Stimulated activated naive CD4-positive, alpha-beta T cell treated with Interleukin-2 at 50 U/mL for 16 hours (primary cell): ENCODE data around the gene CACUL1.
"Not testable (repeated sequence)": the region's sequence is repeated elsewhere in the genome, so short reads cannot be mapped to it uniquely, and the experiment has no call there.

Source experiments
- DNase-seq: peaks from one replicate; lab custom pipeline; 2025; lab: John Stamatoyannopoulos, UW

CACUL1 gene

DNA sequence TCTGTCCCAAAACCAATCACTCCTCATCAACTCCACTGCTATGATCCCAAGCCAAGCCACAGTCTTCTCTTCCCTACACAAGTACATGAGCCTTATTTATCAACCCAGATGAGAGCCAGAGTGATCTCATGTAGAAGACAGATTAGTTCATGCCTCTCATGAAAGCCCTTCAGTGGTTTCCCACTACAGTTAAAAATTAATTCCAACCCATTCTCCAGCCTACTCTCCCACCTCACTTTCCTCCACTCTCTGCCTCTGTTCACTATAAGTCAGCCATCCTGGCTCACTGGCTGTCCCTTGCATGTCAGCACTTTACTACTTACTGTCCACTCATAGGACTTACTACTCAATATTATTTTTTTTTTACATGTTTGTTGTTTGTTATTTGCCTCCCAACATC, 67.3 kb downstream of the CACUL1 start:
- no peak for DNase-seq

DNA sequence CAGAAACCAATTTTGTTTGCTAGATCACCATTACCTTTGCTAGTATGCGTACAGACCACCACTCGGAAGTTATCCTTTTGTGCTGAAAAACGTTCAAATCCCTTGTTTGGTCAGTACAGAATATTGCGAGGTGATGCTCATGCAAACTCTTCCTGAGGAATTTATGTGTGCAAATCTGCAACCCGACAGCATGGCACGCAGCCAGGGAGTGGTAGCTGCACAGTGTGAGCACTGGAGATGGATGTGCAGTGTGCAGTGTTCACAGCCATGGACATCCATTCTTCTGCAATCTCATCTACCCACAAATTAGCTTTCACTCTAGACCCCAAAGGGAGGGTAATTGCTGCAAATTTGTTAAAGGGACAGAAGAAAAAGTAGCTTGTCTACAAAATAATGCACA, 72.2 kb downstream of the CACUL1 start:
- DNase-seq, result no peak

DNA sequence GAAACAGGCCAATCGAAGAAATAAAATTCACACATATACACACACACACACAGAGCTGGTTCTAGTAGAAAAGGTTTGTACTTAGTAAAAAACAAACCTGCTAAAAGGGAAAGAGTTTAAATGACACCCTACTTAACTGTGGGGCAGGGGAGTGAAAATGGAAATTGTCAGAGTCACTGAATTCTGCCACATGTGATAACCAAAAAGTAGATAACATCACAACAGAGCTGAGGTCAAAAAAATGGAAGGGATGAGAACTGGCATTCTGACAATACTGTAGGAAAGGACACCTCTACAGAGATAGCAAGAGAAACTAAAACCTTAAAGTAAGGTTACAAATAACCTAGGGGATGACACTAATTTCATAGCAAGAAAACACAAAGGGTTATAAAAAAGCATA, 74.6 kb downstream of the CACUL1 start:
- DNase-seq, result no peak

DNA sequence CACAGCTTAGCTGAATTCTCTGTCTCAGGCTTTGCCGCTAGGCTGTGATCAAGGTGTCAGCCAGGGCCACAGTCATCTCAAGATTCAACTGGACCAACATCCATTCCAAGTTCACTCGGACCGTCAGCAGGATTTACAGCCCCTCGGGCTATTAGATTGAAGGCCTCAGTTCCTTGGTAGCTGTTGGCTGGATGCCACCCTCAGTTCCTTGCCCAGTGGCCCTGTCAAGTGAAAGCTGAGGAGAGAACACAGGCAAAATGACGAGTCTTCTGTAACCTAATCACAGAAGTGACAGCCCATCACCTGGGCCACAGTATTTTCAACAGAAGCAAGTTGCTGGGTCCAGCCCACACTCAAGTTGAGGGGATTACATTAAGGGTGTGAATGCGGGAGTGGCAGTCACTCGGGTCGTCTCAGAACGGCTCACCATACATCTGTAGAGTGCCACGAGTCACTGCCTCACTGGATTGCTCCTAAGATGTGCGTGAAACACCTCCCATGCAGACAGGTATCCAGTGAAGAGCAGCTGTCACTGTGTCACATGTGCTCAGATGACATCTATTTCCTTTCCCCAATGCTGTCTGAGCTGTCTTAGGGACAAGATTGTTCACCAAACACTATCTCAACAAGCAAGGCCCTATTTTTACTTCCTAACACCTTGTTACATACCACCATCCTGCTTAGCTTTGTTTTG, 80.4 kb downstream of the CACUL1 start:
- DNase-seq, result no peak

DNA sequence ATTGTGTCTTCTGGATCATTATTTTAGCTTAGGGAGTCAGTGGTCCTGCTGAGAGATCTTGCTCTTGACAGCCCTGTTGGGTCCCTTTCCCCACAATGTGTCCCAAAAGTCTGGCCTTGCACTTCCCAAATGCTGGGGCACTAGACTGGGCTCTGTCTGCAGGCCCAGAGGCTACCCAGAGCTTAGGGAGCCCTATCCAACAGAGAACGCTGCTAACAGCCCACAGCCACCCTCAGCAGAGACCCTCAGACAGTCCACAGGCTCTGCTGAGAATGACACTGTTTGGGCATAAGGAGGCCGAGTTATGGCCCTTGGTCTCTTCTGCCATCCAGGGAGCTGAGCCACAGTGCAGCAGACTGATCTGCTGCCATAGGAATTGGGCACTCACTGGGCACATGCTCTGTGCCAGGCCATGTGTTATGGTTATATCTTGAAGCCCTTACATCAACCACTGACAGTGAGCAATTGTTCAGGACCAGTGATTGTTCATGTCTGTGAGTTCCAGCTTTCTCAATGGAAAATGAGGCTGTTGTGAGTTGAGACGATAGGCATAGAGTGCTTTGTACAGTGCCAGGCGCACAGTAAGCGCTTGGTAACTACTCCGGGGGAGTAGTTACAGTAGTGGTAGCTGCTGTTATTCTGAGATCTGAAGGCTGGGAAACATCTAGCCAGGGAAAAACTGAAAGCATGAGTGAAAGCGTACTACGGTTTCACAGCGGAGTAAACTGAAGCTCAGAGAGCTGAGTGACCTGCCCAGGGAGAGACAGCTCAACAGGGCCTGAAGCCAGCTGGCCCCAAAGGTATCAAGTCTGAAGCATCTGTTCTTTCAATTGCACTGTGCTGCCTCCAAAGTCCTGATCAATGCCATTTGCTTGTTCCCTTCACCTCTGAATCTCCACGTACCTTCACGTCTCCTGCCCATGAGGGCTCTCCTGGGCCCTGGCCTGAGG, 81.7 kb downstream of the CACUL1 start:
- DNase-seq, result no peak

DNA sequence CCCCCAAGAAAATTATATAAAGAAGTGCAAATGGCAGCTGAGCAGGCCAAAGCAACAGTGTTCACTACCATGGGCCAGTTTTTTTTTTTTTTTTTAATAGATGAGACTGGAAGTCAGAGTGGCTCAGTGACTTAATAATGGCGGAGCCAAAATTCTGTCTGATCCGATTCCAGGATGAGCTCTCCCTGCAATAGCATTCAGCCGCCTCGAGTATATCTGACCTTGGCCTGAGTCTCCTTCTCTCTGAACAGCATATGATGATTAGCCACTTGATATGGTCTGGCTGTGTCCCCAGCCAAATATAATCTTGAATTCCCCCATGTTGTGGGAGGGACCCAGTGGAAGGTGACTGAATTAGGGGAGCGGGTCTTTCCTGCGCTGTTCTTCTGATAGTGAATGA, 82.6 kb downstream of the CACUL1 start:
- DNase-seq, result no peak

DNA sequence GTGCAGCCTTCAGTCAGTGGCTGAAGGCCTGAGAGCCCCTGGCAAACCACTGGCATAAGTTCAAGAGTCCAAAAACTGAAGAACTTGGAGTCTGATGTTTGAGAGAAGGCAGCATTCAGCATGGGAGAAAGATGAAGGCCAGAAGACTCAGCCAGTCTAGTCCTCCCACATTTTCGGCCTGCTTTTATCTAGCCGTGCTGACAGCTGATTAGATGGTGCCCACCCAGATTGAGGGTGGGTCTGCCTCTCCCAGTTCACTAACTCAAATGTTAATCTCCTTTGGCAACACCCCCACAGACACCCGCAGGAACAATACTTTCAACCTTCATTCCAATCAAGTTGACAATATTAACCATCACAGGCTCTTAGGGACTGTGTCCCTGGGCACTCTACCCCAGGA, 83.5 kb downstream of the CACUL1 start:
- not testable (repeated sequence) for DNase-seq

DNA sequence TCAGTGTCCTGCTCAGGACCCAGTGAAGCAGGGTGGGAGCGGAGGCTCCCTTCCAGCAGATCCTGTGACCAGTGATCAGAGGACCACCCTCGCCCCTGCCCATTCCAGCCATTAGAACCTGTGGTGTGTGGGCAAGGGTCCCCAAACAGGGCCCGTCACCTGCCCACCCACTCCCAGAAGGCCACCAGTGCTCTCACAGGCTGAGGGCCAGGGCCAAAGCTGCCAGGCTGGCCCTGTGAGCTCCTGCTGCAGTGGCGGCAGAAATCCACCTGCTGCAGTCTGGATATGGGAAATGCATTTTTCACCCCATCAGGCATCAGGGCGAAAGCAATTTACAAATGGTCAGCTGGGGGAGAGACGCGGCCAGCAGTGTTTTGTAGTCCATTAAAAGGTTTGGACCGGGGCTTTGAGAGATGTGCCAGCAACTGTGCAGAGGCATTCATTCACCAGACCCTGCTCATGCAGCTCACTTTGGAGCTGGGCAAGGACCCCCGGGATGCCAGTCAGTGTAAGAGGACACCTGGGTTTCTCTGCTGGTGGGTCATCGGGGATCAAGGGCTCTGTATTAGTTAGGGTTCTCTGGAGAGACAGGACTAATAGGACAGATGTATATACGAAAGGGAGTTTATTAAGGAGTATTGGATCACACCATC, 84.2 kb downstream of the CACUL1 start:
- DNase-seq, result no peak

DNA sequence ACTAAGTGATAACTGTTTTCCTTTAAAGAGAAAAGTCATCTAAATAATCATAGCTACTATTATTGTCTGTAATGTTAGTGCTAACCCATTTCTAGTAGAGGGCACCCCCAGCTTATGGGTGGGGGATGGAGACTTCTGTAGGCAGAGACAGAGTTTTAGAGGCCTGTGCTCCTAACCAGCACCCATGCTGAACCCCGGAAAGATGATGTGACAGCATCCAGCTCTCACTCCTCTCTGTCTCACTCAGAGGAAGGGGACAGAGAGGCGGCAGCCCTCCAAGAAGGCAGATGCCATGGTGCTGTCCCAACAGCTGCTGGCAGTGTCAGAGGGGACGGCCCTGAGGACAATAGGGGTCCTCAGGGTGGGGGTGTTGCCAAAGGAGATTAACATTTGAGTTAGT, 84.9 kb downstream of the CACUL1 start:
- DNase-seq, result no peak

DNA sequence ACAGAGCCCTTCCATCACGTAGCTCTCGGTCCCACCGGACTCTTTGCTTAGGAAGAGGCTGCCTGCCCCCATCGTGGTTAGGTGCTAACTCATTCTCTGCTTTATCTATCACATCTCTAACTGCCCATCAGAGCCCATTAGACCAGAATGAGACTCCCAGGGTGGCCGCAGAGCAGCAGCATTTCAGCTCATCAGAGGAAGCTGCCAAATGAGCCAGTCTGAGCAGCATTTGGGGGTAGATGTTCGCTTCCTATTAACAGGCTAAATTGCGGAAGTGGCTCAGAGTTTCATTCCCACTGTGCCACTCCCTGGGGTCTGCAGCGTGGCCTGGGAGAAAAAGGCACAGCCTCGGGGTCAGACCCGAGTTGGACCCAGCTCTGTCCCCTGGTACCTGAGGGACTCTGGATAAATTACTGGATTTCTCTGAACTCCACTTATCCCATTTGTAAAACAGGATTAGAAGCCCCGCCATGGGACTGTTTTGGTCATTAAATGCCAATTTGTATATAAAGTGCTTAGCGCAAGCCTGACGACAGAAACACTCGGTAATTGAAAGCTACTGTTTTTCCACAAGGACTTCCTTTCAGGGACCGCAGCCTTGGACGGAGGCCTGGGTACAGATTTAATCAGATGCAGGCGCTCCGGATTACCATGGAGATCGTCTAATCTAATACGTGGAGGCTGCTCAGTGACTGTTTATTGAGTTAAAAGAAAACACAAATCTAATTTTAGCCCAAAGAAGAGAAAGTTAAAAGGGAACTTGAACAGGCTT, 85.6 kb downstream of the CACUL1 start:
- DNase-seq, result no peak

DNA sequence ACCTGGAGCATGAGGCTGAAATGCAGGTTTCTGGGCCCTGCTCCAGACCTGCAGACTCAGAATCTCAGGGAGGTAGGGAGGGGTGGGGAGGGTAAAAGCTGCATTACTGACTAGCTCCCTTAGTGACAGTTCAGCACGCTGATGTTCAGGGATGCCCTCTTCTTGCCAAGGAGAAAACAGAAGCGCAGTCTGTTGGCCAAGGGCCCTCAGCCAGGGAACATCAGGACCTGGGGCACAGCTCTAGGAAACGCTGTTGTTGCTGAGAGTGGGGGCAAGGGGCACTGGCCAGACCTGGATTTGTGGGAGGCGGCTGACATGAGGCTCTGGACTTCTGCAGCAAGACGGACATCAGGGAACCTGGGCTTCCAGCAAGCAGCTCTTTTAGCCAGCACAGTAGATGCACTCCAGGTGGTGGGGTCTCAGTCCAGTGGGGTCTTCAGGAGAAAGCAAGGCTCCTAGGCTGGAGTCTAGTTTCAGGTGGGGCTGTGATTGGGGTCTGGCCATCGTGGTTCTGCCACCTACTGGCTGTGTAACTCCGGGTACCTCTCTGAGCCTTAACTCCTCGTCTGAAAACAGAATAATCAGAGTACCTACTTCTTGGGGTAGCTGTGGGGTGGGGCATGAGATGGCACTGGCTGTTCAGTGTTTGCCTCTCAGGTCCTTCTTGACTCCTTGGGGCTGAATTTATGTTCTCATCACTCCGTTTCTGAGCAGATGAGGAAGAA, 86.4 kb downstream of the CACUL1 start:
- no peak for DNase-seq

DNA sequence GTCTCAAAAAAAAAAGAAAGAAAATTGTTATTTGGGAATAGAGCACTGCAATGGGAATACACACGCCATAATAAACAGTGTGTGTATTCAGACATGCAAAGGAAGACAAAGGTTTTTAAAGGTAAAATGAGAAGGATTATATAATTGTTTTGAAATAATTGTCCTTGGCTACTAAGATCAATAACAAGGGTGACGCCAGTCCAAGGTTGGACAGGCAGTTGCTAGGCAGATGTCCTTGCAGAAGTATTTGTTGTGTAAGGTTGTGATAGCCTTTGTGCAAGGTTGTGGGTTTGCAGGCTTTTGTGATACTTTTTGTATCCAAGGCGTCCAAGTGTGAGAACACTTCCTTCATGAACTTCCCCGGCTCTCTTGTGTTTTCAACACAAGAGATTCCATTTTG, 87.0 kb downstream of the CACUL1 start:
- no peak for DNase-seq

DNA sequence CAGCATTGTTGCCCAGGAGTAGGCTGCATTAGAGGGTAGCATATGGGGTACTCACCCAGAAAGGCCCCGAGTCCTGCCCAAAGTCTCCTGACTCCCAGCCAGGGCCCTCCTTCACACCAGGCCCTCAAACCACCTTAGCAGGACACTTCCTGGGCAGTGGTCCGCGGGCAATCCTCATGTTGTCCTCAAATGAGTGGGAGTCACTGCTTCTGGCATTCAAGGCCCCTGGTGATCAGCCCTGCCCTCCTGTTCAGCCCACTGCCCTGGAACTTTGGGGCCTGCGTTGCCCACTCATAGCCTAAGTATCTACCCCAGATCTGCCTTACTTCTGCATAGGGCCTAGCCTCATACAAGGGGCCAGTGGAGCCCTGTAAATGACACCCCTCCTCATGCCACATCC, 88.4 kb downstream of the CACUL1 start:
- no peak for DNase-seq

DNA sequence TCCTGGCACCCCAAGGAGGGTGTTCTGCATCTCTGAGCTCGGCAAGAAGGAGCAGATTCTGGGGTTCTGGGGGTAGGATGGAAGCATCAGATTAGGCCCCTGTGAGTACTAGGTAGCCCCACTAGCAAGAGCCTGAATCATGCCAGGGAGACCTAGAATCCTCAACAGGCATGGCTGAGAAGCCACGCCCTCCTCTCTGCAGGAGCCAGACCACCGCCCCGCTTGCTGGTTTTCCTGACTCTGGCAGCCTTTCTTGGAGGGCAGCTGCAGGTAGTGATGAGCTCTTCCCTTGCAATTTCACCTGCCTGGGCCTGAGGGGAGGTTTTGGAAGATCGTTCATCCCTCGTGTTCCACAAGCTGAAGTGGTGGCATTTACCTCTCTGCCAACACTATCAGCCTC, 90.4 kb downstream of the CACUL1 start:
- no peak for DNase-seq

DNA sequence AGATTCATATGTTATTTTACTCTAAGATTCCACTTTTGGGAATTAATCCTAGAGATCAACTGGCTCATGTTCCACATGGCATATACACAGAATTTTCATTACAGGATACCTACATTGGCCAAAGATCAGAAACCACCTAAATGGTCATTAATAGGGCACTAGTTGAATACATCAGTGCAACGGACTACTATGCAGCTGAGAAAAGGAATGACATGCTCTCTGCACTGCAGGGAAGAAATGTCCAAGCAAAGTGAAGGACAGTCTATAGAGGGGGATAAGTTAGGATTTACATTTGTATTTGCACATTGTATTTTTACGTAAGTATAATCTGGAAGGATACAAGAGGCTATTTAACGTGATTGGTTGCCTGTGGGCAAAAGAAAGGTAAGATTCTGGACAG, 91.6 kb downstream of the CACUL1 start:
- no peak for DNase-seq

DNA sequence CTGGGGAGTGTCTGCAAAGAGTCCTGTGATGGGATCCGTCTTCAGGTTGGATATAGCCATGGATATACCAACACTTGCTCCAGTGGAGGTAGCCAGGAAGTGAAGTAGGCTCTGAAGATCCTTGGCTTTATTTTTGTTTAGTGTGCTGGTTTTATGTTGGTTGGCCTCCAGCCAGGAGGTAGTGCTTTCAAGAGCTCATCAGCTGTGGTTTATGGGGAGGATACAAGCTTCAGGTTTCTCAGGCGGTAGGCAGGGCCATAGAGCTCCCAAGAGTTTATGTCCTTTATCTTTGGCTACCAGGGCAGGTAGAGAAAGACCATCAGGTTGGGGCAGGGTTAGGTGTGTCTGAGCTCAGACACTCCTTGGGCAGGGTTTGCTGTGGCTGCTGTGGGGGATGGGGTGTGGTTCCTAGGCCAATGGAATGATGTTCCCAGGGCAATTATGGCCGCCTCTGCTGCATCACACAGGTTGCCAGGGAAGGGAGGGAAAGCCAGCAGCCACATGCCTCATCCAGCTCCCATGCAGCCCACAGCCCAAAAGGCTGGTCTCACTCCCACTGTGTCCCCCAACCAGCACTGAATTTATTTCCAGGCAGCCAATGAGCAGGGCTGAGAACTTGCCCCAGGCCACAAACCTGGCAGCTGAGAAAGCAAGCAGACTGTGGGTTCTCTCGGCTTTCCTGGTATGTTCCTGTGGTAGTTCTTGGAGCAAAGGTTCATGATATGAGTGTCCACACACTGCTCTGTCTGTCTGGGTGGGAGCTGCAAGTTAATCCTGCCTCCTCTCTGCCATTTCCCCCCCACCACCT, 92.3 kb downstream of the CACUL1 start:
- DNase-seq, result no peak

DNA sequence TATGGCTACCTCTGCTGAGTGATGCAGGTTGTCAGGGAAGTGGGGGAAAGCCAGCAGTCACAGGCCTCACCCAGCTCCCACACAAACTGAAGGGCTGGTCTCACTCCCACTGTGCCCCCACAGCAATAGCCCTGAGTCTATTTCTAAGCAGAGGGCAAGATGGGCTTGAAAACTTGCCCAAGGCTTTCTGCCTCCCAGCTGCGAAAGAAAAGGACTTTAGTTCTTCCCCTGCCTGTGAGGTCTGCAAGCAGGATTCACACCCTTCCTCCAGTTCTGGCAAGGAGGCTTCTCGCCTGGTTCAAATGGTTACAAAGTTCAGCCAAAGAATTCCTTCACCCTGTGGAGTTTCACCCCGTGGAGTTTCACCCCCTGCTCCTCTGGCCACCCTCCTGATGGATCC, 96.0 kb downstream of the CACUL1 start:
- no peak for DNase-seq

DNA sequence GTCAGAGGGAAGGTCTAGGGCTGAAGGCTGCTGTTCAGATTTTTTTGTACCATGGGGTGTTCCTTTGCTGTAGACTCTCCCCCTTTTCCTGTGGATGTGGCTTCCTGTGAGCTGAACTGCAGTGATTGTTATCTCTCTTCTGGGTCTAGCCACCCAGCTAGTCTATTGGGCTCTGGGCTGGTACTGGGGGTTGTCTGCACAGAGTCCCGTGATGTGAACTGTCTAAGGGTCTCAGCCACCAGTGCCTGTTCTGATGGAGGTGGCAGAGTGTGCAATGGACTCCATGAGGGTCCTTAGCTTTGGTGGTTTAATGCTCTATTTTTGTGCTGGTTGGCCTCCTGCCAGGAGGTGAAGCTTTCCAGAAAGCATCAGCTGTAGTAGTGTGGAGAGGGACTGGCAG, 96.6 kb downstream of the CACUL1 start:
- DNase-seq, result not testable (repeated sequence)

DNA sequence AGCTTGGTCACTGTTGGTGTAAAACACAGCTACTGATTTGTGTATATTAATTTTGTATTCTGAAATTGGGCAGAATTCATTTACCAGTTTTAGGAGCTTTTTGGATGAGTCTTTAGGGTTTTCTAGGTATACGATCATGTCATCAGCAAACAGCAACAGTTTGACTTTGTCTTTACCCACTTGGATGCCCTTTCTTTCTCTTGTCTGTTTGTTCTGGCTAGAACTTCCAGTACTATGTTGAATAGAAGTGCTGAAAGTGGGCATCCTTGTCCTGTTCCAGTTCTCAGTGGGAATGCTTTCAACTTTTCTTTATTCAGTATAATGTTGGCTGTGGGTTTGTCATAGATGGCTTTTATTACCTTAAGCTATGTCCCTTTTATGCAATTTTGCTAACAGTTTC, 109.5 kb downstream of the CACUL1 start:
- DNase-seq, result not testable (repeated sequence)

DNA sequence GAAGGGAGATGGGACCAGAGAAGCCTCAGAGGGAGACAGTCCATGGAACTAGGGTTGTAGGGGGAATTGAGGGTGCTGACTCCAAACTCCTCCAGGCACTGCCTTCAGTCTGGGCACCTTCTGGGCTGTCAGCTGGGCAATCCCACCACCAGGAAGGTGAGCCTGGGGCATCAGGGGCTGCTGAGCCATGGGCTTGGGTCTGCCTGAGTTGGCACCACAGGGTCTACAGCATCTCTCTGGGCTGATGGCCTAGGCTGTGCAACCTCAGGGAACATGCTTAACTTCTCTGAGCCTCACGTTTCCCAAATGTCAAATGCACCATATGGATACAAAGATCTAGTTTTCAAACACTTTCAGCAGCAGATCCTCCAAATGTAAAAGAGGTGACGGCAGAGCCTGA, 112.5 kb downstream of the CACUL1 start:
- no peak for DNase-seq

DNA sequence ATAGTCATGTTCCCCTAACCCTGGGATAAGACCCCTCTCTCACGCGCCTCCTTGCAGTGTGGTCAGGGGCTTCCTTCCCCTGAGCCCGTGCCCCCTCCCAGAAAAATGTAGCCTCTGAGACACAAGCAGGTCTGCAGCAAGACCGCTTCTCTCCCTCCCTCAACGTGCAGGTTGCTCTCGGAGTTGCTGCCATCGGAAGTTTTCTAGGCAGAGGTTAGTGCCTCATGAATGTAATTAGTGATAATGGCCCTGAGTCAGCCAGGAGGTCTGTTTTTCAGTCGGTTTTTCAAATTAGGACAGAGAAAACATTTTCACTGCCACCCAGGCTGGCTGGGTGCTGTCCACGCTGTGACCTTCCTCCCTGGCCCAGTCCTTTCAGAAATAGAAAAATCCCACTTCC, 116.1 kb downstream of the CACUL1 start:
- DNase-seq, result no peak
